ENCODE data around the gene SLC23A2.

Gene SLC23A2

GRCh38 chr20:4966826-4967751 lies 34.2 kb downstream of the SLC23A2 start:
- no peak for DNase-seq (ENCODE audit: low read depth)

- DNase-seq (ENCODE audit: low read depth), result no peak
Measured at GRCh38 chr20:4962241-4962855, 39.0 kb downstream of the SLC23A2 start.

GRCh38 chr20:4961746-4962145 lies 39.6 kb downstream of the SLC23A2 start:
- no peak for DNase-seq (ENCODE audit: low read depth)

- DNase-seq (ENCODE audit: low read depth), result no peak
Measured at GRCh38 chr20:4959592-4959991, 41.7 kb downstream of the SLC23A2 start.

GRCh38 chr20:4957939-4958362 lies 43.4 kb downstream of the SLC23A2 start:
- DNase-seq (ENCODE audit: low read depth), result no peak

- DNase-seq (ENCODE audit: low read depth), result no peak
Measured at GRCh38 chr20:4957187-4957586, 44.1 kb downstream of the SLC23A2 start.

GRCh38 chr20:4956200-4956810 lies 45.0 kb downstream of the SLC23A2 start:
- DNase-seq (ENCODE audit: low read depth), result no peak

GRCh38 chr20:4953881-4954280 lies 47.4 kb downstream of the SLC23A2 start:
- no peak for DNase-seq (ENCODE audit: low read depth)

- DNase-seq (ENCODE audit: low read depth), result no peak
Measured at GRCh38 chr20:4952229-4952628, 49.1 kb downstream of the SLC23A2 start.

- DNase-seq (ENCODE audit: low read depth), result no peak
Measured at GRCh38 chr20:4951299-4951698, 50.0 kb downstream of the SLC23A2 start.

- DNase-seq (ENCODE audit: low read depth), result no peak
Measured at GRCh38 chr20:4950841-4951240, 50.5 kb downstream of the SLC23A2 start.

GRCh38 chr20:4950437-4950836 lies 50.9 kb downstream of the SLC23A2 start:
- no peak for DNase-seq (ENCODE audit: low read depth)

GRCh38 chr20:4949833-4950178 lies 51.5 kb downstream of the SLC23A2 start:
- DNase-seq (ENCODE audit: low read depth), result no peak

GRCh38 chr20:4947817-4948559 lies 53.3 kb downstream of the SLC23A2 start:
- no peak for DNase-seq (ENCODE audit: low read depth)

- DNase-seq (ENCODE audit: low read depth), result no peak
Measured at GRCh38 chr20:4946986-4947385, 54.3 kb downstream of the SLC23A2 start.

- no peak for DNase-seq (ENCODE audit: low read depth)
Measured at GRCh38 chr20:4946585-4946984, 54.7 kb downstream of the SLC23A2 start.

- no peak for DNase-seq (ENCODE audit: low read depth)
Measured at GRCh38 chr20:4944518-4945313, 56.6 kb downstream of the SLC23A2 start.

GRCh38 chr20:4942331-4942730 lies 59.0 kb downstream of the SLC23A2 start:
- DNase-seq (ENCODE audit: low read depth), result no peak

GRCh38 chr20:4937407-4938319 lies 63.6 kb downstream of the SLC23A2 start:
- no peak for DNase-seq (ENCODE audit: low read depth)

GRCh38 chr20:4936851-4937406 lies 64.4 kb downstream of the SLC23A2 start:
- DNase-seq (ENCODE audit: low read depth), result no peak

All from stimulated activated CD8-positive, alpha-beta memory T cell treated with anti-CD3 and anti-CD28 coated beads, Interleukin-15, amount 100 ng/mL, for 24 hours (primary cell).